ENCODE measurements around the gene PFN4. TPM values are rescaled to one million over a fixed set of nuclear protein-coding genes. Genes with fewer than 3 reads are reported as not detected.

The PFN4 gene
- total and polyA plus RNA-seq, 2 experiments from 2014 or later = 0.28 TPM; not detected in 1

- H3K4me1 Mint-ChIP-seq = peaks cover 20% of the 10 kb centered on the region
- H3K27me3 Mint-ChIP-seq (ENCODE audit: insufficient read depth, low read depth, poor library complexity) = peaks cover 4% of the 10 kb centered on the region
- H3K9me3 Mint-ChIP-seq = no peaks in the 10 kb centered on the region
- Histone ChIP-seq H3K27me3 (ENCODE audit: insufficient read depth) (no peaks in the 10 kb centered on the region), H3K36me3 (ENCODE audit: insufficient read depth) (peaks cover 20% of the 10 kb centered on the region), H3F3A (replicated peaks; ENCODE audit: low read depth) (peaks cover 25% of the 10 kb centered on the region), H3K9me2 (ENCODE audit: insufficient read depth) (no peaks in the 10 kb centered on the region), H3K79me2 (replicated peaks; ENCODE audit: insufficient read depth) (peaks cover 35% of the 10 kb centered on the region), H3K27ac (ENCODE audit: low read depth) (peak overlapping the region; percentile 93), H4K20me1 (replicated peaks; ENCODE audit: insufficient read depth) (no peaks in the 10 kb centered on the region; the same call in 1 of the 2 replicates), H3K4me3 (peak overlapping the region; percentile 90), H2AFZ (peak overlapping the region; percentile 87), H3K4me2 (peak overlapping the region; percentile 98), H3K4me1 (ENCODE audit: insufficient read depth) (peaks cover 28% of the 10 kb centered on the region)
- no peak for ATAC-seq
- peak overlapping the region; percentile 89 for H3K27ac Mint-ChIP-seq
- DNase-seq (ENCODE audit: low spot score) = no peak
- H3K36me3 Mint-ChIP-seq (ENCODE audit: low read depth) = peaks cover 54% of the 10 kb centered on the region
- peak overlapping the region; percentile 96 for H3K4me3 Mint-ChIP-seq
- TF ChIP-seq REST (IDR thresholded peaks at IDR 0.05; ENCODE audit: unreplicated experiment) (no peak), ETS1 (IDR thresholded peaks at IDR 0.05) (no peak), EZH2phosphoT487 (IDR thresholded peaks at IDR 0.05; ENCODE audit: unreplicated experiment) (no peak), ZNF462 (CRISPR knock-in tag; IDR thresholded peaks at IDR 0.05) (no peak), NANOG (IDR thresholded peaks at IDR 0.05; ENCODE audit: borderline replicate concordance) (no peak), STAT1 (IDR thresholded peaks at IDR 0.05; ENCODE audit: unreplicated experiment) (no peak), CREB1 (CRISPR knock-in tag; IDR thresholded peaks at IDR 0.05; ENCODE audit: low read depth) (no peak), CTCF (conservative IDR thresholded peaks at IDR 0.05; ENCODE audit: low read depth in 2 of 2) (no peak), POLR2AphosphoS5 (IDR thresholded peaks at IDR 0.05; ENCODE audit: low read depth) (no peak), ZNF114 (CRISPR knock-in tag; IDR thresholded peaks at IDR 0.05) (no peak), JUNB (IDR thresholded peaks at IDR 0.05; ENCODE audit: unreplicated experiment) (no peak), ZNF331 (CRISPR knock-in tag; IDR thresholded peaks at IDR 0.05; ENCODE audit: low read depth) (no peak), EZH2 (IDR thresholded peaks at IDR 0.05; ENCODE audit: low read depth, unreplicated experiment) (no peak)
These were observed 45.6 kb downstream of the PFN4 start for GRCh38 chr2:24077535-24077877.

Data from GM23338 (cell line).